ENCODE measurements around the gene FZR1.

- TF ChIP-seq EP300 (IDR thresholded peaks at IDR 0.05) (no peak), CTCF (IDR thresholded peaks at IDR 0.05) (no peak), POLR2A (IDR thresholded peaks at IDR 0.05) (no peak)
These were observed 9.8 kb downstream of the FZR1 start for GRCh38 chr19:3515891-3516422.
